ENCODE results near the gene GINS2. TPM values are rescaled to one million over a fixed set of nuclear protein-coding genes. Genes with fewer than 3 reads are reported as not detected.

The GINS2 gene
- total RNA-seq, 1 experiment from 2014 or later: 38.0 TPM

- DNase-seq (ENCODE audit: low spot score) (no peak), ATAC-seq (no peak)
- H3K4me3 Mint-ChIP-seq: no peak overlapping the region
- H3K4me1 Mint-ChIP-seq: no peaks in the 10 kb centered on the region
- no peaks in the 10 kb centered on the region for H3K27me3 Mint-ChIP-seq (ENCODE audit: low read depth)
- peaks cover 53% of the 10 kb centered on the region for H3K36me3 Mint-ChIP-seq
- ChIA-PET CTCF (interaction anchor here (0.6 to 6.8 kb wide), 13 partner anchors 9 to 93 kb away, joined by 3 to 75 read pairs (median 3); no protein-coding TSS in a partner anchor), POLR2A (no interaction called here)
- H3K9me3 Mint-ChIP-seq: no peaks in the 10 kb centered on the region
- TF ChIP-seq NFYB (CRISPR knock-in tag; conservative IDR thresholded peaks at IDR 0.05; ENCODE audit: low read depth): no peak
- TF ChIP-seq JAZF1 (CRISPR knock-in tag; IDR thresholded peaks at IDR 0.05): no peak
- TF ChIP-seq ETV6 (CRISPR knock-in tag; IDR thresholded peaks at IDR 0.05): no peak
- TF ChIP-seq PREB (CRISPR knock-in tag; IDR thresholded peaks at IDR 0.05; ENCODE audit: borderline replicate concordance): no peak
- TF ChIP-seq HMGA2 (CRISPR knock-in tag; IDR thresholded peaks at IDR 0.05): no peak
- TF ChIP-seq PRDM15 (CRISPR knock-in tag; IDR thresholded peaks at IDR 0.05): no peak
- TF ChIP-seq IRF1 (CRISPR knock-in tag; IDR thresholded peaks at IDR 0.05): no peak
- no peak for TF ChIP-seq KAT7 (CRISPR knock-in tag; IDR thresholded peaks at IDR 0.05; ENCODE audit: borderline replicate concordance)
- no peak for TF ChIP-seq CDX4 (CRISPR knock-in tag; IDR thresholded peaks at IDR 0.05; ENCODE audit: borderline replicate concordance)
- no peak for TF ChIP-seq ZNF281 (CRISPR knock-in tag; IDR thresholded peaks at IDR 0.05)
- no peak for TF ChIP-seq SMAD4 (CRISPR knock-in tag; IDR thresholded peaks at IDR 0.05)
- TF ChIP-seq GABPB1 (CRISPR knock-in tag; IDR thresholded peaks at IDR 0.05): no peak
- H3K27ac Mint-ChIP-seq: no peak overlapping the region
These were observed 13.9 kb downstream of the GINS2 start for GRCh38 chr16:85674828-85675227.

- peaks cover 54% of the 10 kb centered on the region for H3K36me3 Mint-ChIP-seq
- ATAC-seq: no peak
- no peak overlapping the region for H3K4me3 Mint-ChIP-seq
- H3K27me3 Mint-ChIP-seq (ENCODE audit: low read depth): no peaks in the 10 kb centered on the region
- H3K27ac Mint-ChIP-seq: no peak overlapping the region
- ChIA-PET POLR2A (no interaction called here), CTCF (interaction anchor here (1.1 to 6.8 kb wide), 3 partner anchors 11 to 43 kb away, joined by 3 to 75 read pairs (median 3); no protein-coding TSS in a partner anchor)
- H3K4me1 Mint-ChIP-seq: no peaks in the 10 kb centered on the region
- H3K9me3 Mint-ChIP-seq: no peaks in the 10 kb centered on the region
- DNase-seq (ENCODE audit: low spot score): no peak
- TF ChIP-seq E2F5 (CRISPR knock-in tag; IDR thresholded peaks at IDR 0.05) (no peak), ZNF512 (CRISPR knock-in tag; IDR thresholded peaks at IDR 0.05; ENCODE audit: borderline replicate concordance) (no peak), RELA (CRISPR knock-in tag; IDR thresholded peaks at IDR 0.05; ENCODE audit: borderline replicate concordance) (no peak), MYBL2 (CRISPR knock-in tag; IDR thresholded peaks at IDR 0.05) (no peak), JAZF1 (CRISPR knock-in tag; IDR thresholded peaks at IDR 0.05) (no peak), SMAD3 (CRISPR knock-in tag; IDR thresholded peaks at IDR 0.05; ENCODE audit: borderline replicate concordance) (no peak), PRDM15 (CRISPR knock-in tag; IDR thresholded peaks at IDR 0.05) (no peak), ZBTB43 (CRISPR knock-in tag; IDR thresholded peaks at IDR 0.05) (no peak)
These were observed 14.4 kb downstream of the GINS2 start for GRCh38 chr16:85674418-85674755.
